ENCODE data around the gene GPC6. TPM values are rescaled to one million over a fixed set of nuclear protein-coding genes. Genes with fewer than 3 reads are reported as not detected.

GPC6 gene
- total and polyA plus RNA-seq, 2 donors (not counting 1 experiment from before 2014, with no cell fraction given): not detected

GRCh38 chr13:93674337-93674755 lies 447.7 kb downstream of the GPC6 start:
- Mint-ChIP-seq H3K27ac (no peak overlapping the region), H3K4me1 (no peaks in the 10 kb centered on the region), H3K27me3 (no peaks in the 10 kb centered on the region), H3K9me3 (ENCODE audit: insufficient read depth) (peaks cover 2% of the 10 kb centered on the region), H3K4me3 (no peak overlapping the region)
- ChIA-PET CTCF (no interaction called here), POLR2A (no interaction called here)
- Histone ChIP-seq H3K9me3 (ENCODE audit: control extremely low read depth in 1 of 3, control insufficient read depth in 2 of 3, insufficient read depth in 1 of 3, low read length in 2 of 3) (no peaks in the 10 kb centered on the region), H3K4me2 (replicated peaks; ENCODE audit: low read depth, low read length, poor library complexity, severe bottlenecking) (no peak overlapping the region), H3K9ac (ENCODE audit: low read length) (no peak overlapping the region), H3K36me3 (replicated peaks in 1 of 2; ENCODE audit: control extremely low read depth in 1 of 2, control insufficient read depth in 1 of 2, extremely low read depth in 1 of 2, insufficient read depth in 2 of 2, low read length in 1 of 2) (no peaks in the 10 kb centered on the region), H3K27me3 (replicated peaks in 1 of 4; ENCODE audit: control extremely low read depth in 1 of 4, control insufficient read depth in 3 of 4, insufficient read depth in 4 of 4, low read length in 3 of 4) (no peaks in the 10 kb centered on the region), H2AFZ (ENCODE audit: insufficient read depth, low read depth, low read length, poor library complexity, severe bottlenecking) (no peak overlapping the region), H3K79me2 (ENCODE audit: control insufficient read depth, insufficient read depth, low read length) (no peaks in the 10 kb centered on the region), H3K4me3 (ENCODE audit: control extremely low read depth in 1 of 5, extremely low read depth in 1 of 5, insufficient read depth in 1 of 5, low read depth in 2 of 5, low read length in 4 of 5) (no peak overlapping the region), H3K4me1 (ENCODE audit: control insufficient read depth in 2 of 2, insufficient read depth in 2 of 2, low read length in 2 of 2) (no peaks in the 10 kb centered on the region), H4K20me1 (ENCODE audit: control insufficient read depth, insufficient read depth, low read length, poor library complexity, severe bottlenecking) (no peaks in the 10 kb centered on the region), H3K27ac (ENCODE audit: low read length in 2 of 2) (no peak overlapping the region)
- TF ChIP-seq EZH2 (IDR thresholded peaks at IDR 0.05; ENCODE audit: borderline replicate concordance, insufficient read depth, low read depth, low read length, poor library complexity, severe bottlenecking) (no peak), CTCF (IDR thresholded peaks at IDR 0.05) (no peak)
- DNase-seq (no peak), ATAC-seq (ENCODE audit: low read depth) (no peak)
- WGBS (ENCODE audit: insufficient coverage): 57% methylated on average over 1 of the region's 3 CpGs
- intact Hi-C loops (cut with micrococcal nuclease): no loop called here

- H3K4me3 ChIP-seq (ENCODE audit: control extremely low read depth in 1 of 5, extremely low read depth in 1 of 5, insufficient read depth in 1 of 5, low read depth in 2 of 5, low read length in 4 of 5): no peak overlapping the region
- H3K27ac Mint-ChIP-seq: no peak overlapping the region
- TF ChIP-seq EZH2 (IDR thresholded peaks at IDR 0.05; ENCODE audit: borderline replicate concordance, insufficient read depth, low read depth, low read length, poor library complexity, severe bottlenecking): no peak
- no peak for TF ChIP-seq CTCF (IDR thresholded peaks at IDR 0.05)
- H4K20me1 ChIP-seq (ENCODE audit: control insufficient read depth, insufficient read depth, low read length, poor library complexity, severe bottlenecking): no peaks in the 10 kb centered on the region
- H3K9me3 ChIP-seq (ENCODE audit: control extremely low read depth in 1 of 3, control insufficient read depth in 2 of 3, insufficient read depth in 1 of 3, low read length in 2 of 3): no peaks in the 10 kb centered on the region
- no peak for DNase-seq
- POLR2A ChIA-PET: no interaction called here
- no peak overlapping the region for H3K4me2 ChIP-seq (replicated peaks; ENCODE audit: low read depth, low read length, poor library complexity, severe bottlenecking)
- no peaks in the 10 kb centered on the region for H3K9me3 Mint-ChIP-seq (ENCODE audit: insufficient read depth)
- H3K27me3 ChIP-seq (replicated peaks in 1 of 4; ENCODE audit: control extremely low read depth in 1 of 4, control insufficient read depth in 3 of 4, insufficient read depth in 4 of 4, low read length in 3 of 4): no peaks in the 10 kb centered on the region
- H3K9ac ChIP-seq (ENCODE audit: low read length): no peak overlapping the region
- H2AFZ ChIP-seq (ENCODE audit: insufficient read depth, low read depth, low read length, poor library complexity, severe bottlenecking): no peak overlapping the region
- no peaks in the 10 kb centered on the region for H3K4me1 Mint-ChIP-seq
- no peak for ATAC-seq (ENCODE audit: low read depth)
- no peak overlapping the region for H3K27ac ChIP-seq (ENCODE audit: low read length in 2 of 2)
- H3K79me2 ChIP-seq (ENCODE audit: control insufficient read depth, insufficient read depth, low read length): no peaks in the 10 kb centered on the region
- H3K4me3 Mint-ChIP-seq: no peak overlapping the region
- intact Hi-C loops (cut with micrococcal nuclease): no loop called here
- H3K27me3 Mint-ChIP-seq: no peaks in the 10 kb centered on the region
- H3K36me3 ChIP-seq (replicated peaks in 1 of 2; ENCODE audit: control extremely low read depth in 1 of 2, control insufficient read depth in 1 of 2, extremely low read depth in 1 of 2, insufficient read depth in 2 of 2, low read length in 1 of 2): no peaks in the 10 kb centered on the region
- WGBS (ENCODE audit: insufficient coverage): 66% methylated on average over 2 of the region's 2 CpGs
- H3K4me1 ChIP-seq (ENCODE audit: control insufficient read depth in 2 of 2, insufficient read depth in 2 of 2, low read length in 2 of 2): no peaks in the 10 kb centered on the region
- CTCF ChIA-PET: no interaction called here
Observed at GRCh38 chr13:93680329-93680728, 453.7 kb downstream of the GPC6 start.

Measured in B cell (primary cell).